Activated CD4-positive, alpha-beta T cell treated with anti-CD3 and anti-CD28 coated beads for 24 hours (primary cell): Measurements from ENCODE around the gene PIGN.
A peak's percentile ranks its signal among the peaks of the same experiment; 100 is the strongest.
"Not testable (repeated sequence)": the region's sequence is repeated elsewhere in the genome, so short reads cannot be mapped to it uniquely, and the experiment has no call there.

Experiments used
- DNase-seq, 2 donors: peaks; one replicate each; pipeline ENCODE4 v3.0.0-alpha.2; 2020; ENCODE audit warnings: low read depth in 2 of 2

Gene PIGN

GRCh38 chr18:62182220-62182619 is 4.6 kb downstream of the PIGN start:
- DNase-seq = no peak

- no peak for DNase-seq
These were observed 7.6 kb downstream of the PIGN start for GRCh38 chr18:62179213-62179612.

GRCh38 chr18:62177271-62177670 is 9.6 kb downstream of the PIGN start:
- DNase-seq = no peak

- no peak for DNase-seq
These were observed 11.3 kb downstream of the PIGN start for GRCh38 chr18:62175521-62175920.

GRCh38 chr18:62172298-62172697 is 14.6 kb downstream of the PIGN start:
- DNase-seq = no peak

- DNase-seq = no peak
These were observed 16.0 kb downstream of the PIGN start for GRCh38 chr18:62170857-62171256.

GRCh38 chr18:62166524-62166923 is 20.3 kb downstream of the PIGN start:
- not testable (repeated sequence) for DNase-seq

GRCh38 chr18:62165583-62165982 is 21.3 kb downstream of the PIGN start:
- no peak for DNase-seq

- DNase-seq = no peak
These were observed 21.9 kb downstream of the PIGN start for GRCh38 chr18:62164855-62165487.

GRCh38 chr18:62164310-62164709 is 22.5 kb downstream of the PIGN start:
- DNase-seq = no peak

- no peak for DNase-seq
These were observed 29.0 kb downstream of the PIGN start for GRCh38 chr18:62157843-62158242.

GRCh38 chr18:62152844-62153243 is 34.0 kb downstream of the PIGN start:
- no peak for DNase-seq

GRCh38 chr18:62151068-62151771 is 35.6 kb downstream of the PIGN start:
- DNase-seq = no peak

- DNase-seq = no peak
These were observed 42.5 kb downstream of the PIGN start for GRCh38 chr18:62144338-62144737.

GRCh38 chr18:62140259-62140658 is 46.6 kb downstream of the PIGN start:
- DNase-seq = no peak

GRCh38 chr18:62138461-62139235 is 48.2 kb downstream of the PIGN start:
- no peak for DNase-seq

GRCh38 chr18:62131301-62131909 is 55.5 kb downstream of the PIGN start:
- DNase-seq = peak; percentile 25 to 49

- DNase-seq = no peak
These were observed 58.7 kb downstream of the PIGN start for GRCh38 chr18:62128157-62128556.

GRCh38 chr18:62126737-62127136 is 60.1 kb downstream of the PIGN start:
- DNase-seq = no peak

- no peak for DNase-seq
These were observed 61.2 kb downstream of the PIGN start for GRCh38 chr18:62125702-62126101.

GRCh38 chr18:62122330-62122729 is 64.5 kb downstream of the PIGN start:
- no peak for DNase-seq

GRCh38 chr18:62119884-62120283 is 67.0 kb downstream of the PIGN start:
- DNase-seq = no peak
